H9 (cell line): Measurements from ENCODE around the gene CD7. TPM values are rescaled to one million over a fixed set of nuclear protein-coding genes. Genes with fewer than 3 reads are reported as not detected.

Experiments used
- DNase-seq: peaks from one replicate; pipeline ENCODE4 v3.0.0-alpha.2; 2017
- H2AFZ ChIP-seq: one replicate; pipeline ENCODE4 v1.6.1; 2013; ENCODE audit warnings: mild to moderate bottlenecking, low read length, control low read depth, moderate library complexity
- H2AK5ac ChIP-seq: 2 replicates; pipeline ENCODE4 v1.6.1; 2013; ENCODE audit warnings: low read length, control low read depth, mixed read lengths; ENCODE audit not compliant: insufficient read length
- H2BK120ac ChIP-seq: one replicate; pipeline ENCODE4 v1.6.1; 2013; ENCODE audit warnings: low read depth, mild to moderate bottlenecking, low read length, control low read depth, inconsistent platforms; ENCODE audit not compliant: poor library complexity, severe bottlenecking
- H2BK12ac ChIP-seq: 2 replicates; pipeline ENCODE4 v1.6.1; 2013; ENCODE audit warnings: low read length, control low read depth, mixed read lengths, low read depth; ENCODE audit not compliant: insufficient read length
- H2BK15ac ChIP-seq: 2 replicates; pipeline ENCODE4 v1.6.1; 2013; ENCODE audit warnings: low read depth, low read length, control low read depth
- H2BK20ac ChIP-seq: one replicate; pipeline ENCODE4 v1.6.1; 2013; ENCODE audit warnings: low read depth, mild to moderate bottlenecking, low read length, control low read depth, inconsistent platforms; ENCODE audit not compliant: poor library complexity, severe bottlenecking
- H2BK5ac ChIP-seq: 2 replicates; pipeline ENCODE4 v1.6.1; 2013; ENCODE audit warnings: low read length, control low read depth, mixed read lengths; ENCODE audit not compliant: insufficient read length
- H3K14ac ChIP-seq: 2 replicates; pipeline ENCODE4 v1.6.1; 2013; ENCODE audit warnings: low read length, control low read depth; ENCODE audit not compliant: insufficient read depth
- H3K18ac ChIP-seq: 2 replicates; pipeline ENCODE4 v1.6.1; 2013; ENCODE audit warnings: low read depth, mild to moderate bottlenecking, mixed read lengths, low read length, control low read depth; ENCODE audit not compliant: insufficient read length
- H3K23ac ChIP-seq: 2 replicates; pipeline ENCODE4 v1.6.1; 2013; ENCODE audit warnings: low read length, control low read depth, mixed read lengths, low read depth; ENCODE audit not compliant: insufficient read length
- H3K23me2 ChIP-seq: 2 replicates; pipeline ENCODE4 v1.6.1; 2013; ENCODE audit warnings: low read depth, mild to moderate bottlenecking, mixed read lengths, low read length, control low read depth; ENCODE audit not compliant: insufficient read length, poor library complexity, severe bottlenecking
- H3K27ac ChIP-seq: 2 replicates; pipeline ENCODE4 v1.5.1; 2013; ENCODE audit warnings: low read length, control low read depth, mixed read lengths, low read depth; ENCODE audit not compliant: insufficient read length
- H3K27me3 ChIP-seq: 2 replicates; pipeline ENCODE4 v1.6.1; 2013; ENCODE audit warnings: low read length, control low read depth, inconsistent platforms; ENCODE audit not compliant: insufficient read depth
- H3K4ac ChIP-seq: 2 replicates; pipeline ENCODE4 v1.6.1; 2013; ENCODE audit warnings: low read depth, mild to moderate bottlenecking, control low read depth, inconsistent platforms, low read length, moderate library complexity
- H3K4me1 ChIP-seq: 2 replicates; pipeline ENCODE4 v1.6.1; 2013; ENCODE audit warnings: low read length, control low read depth, inconsistent platforms; ENCODE audit not compliant: insufficient read depth
- H3K4me2 ChIP-seq: 2 replicates; pipeline ENCODE4 v1.6.1; 2013; ENCODE audit warnings: low read length, control low read depth, mixed read lengths; ENCODE audit not compliant: insufficient read length, insufficient read depth
- H3K56ac ChIP-seq: 2 replicates; pipeline ENCODE4 v1.6.1; 2013; ENCODE audit warnings: low read depth, mild to moderate bottlenecking, mixed read lengths, low read length, control low read depth; ENCODE audit not compliant: insufficient read length
- H3K79me1 ChIP-seq: 2 replicates; pipeline ENCODE4 v1.6.1; 2013; ENCODE audit warnings: low read depth, mild to moderate bottlenecking, moderate library complexity, low read length, control low read depth, inconsistent platforms; ENCODE audit not compliant: insufficient read depth, poor library complexity, severe bottlenecking
- H3K79me2 ChIP-seq: 2 replicates; pipeline ENCODE4 v1.6.1; 2013; ENCODE audit warnings: low read length, control low read depth, inconsistent platforms; ENCODE audit not compliant: insufficient read depth
- H3K9ac ChIP-seq: 2 replicates; pipeline ENCODE4 v1.6.1; 2013; ENCODE audit warnings: low read length, control low read depth, mixed read lengths; ENCODE audit not compliant: insufficient read length; ENCODE audit errors: extremely low read depth
- H3K9me3 ChIP-seq: one replicate; pipeline ENCODE4 v1.6.1; 2013; ENCODE audit warnings: low read depth, low read length, inconsistent platforms; ENCODE audit not compliant: control insufficient read depth
- H3T11ph ChIP-seq: one replicate; pipeline ENCODE4 v1.6.1; 2013; ENCODE audit warnings: mild to moderate bottlenecking, low read length, control low read depth, inconsistent platforms
- H4K20me1 ChIP-seq: one replicate; pipeline ENCODE4 v1.6.1; 2013; ENCODE audit not compliant: control insufficient read depth, insufficient read length, insufficient read depth
- H4K5ac ChIP-seq: 2 replicates; pipeline ENCODE4 v1.6.1; 2013; ENCODE audit warnings: low read depth, mild to moderate bottlenecking, mixed read lengths, low read length, control low read depth; ENCODE audit not compliant: insufficient read length
- H4K8ac ChIP-seq: replicated peaks from 2 replicates; pipeline ENCODE4 v1.6.1; 2013; ENCODE audit warnings: low read length, control low read depth, mixed read lengths, low read depth; ENCODE audit not compliant: insufficient read length
- H4K91ac ChIP-seq: 2 replicates; pipeline ENCODE4 v1.6.1; 2013; ENCODE audit warnings: low read depth, mild to moderate bottlenecking, moderate library complexity, mixed read lengths, low read length, control low read depth; ENCODE audit not compliant: insufficient read length
- H3K27ac Mint-ChIP-seq, 3 experiments: 2 replicates in 2 of 3; 3 replicates in 1 of 3; pipeline ENCODE4 v1.8.0; 2020 to 2021; ENCODE audit warnings: mixed read lengths in 3 of 3, mild to moderate bottlenecking in 1 of 3, moderate library complexity in 1 of 3
- H3K27me3 Mint-ChIP-seq: 2 replicates; pipeline ENCODE4 v1.8.0; 2021; ENCODE audit warnings: low read depth, mild to moderate bottlenecking, moderate library complexity, mixed read lengths
- H3K36me3 Mint-ChIP-seq, 3 experiments: 2 replicates in 2 of 3; 3 replicates in 1 of 3; pipeline ENCODE4 v1.8.0; 2020 to 2021; ENCODE audit warnings: low read depth in 3 of 3, mixed read lengths in 3 of 3; ENCODE audit not compliant: insufficient read depth in 1 of 3
- H3K4me1 Mint-ChIP-seq, 2 experiments: 2 replicates each; pipeline ENCODE4 v1.8.0; 2020; ENCODE audit warnings: mixed read lengths in 2 of 2
- H3K4me3 Mint-ChIP-seq, 2 experiments: 2 replicates in 1 of 2; 3 replicates in 1 of 2; pipeline ENCODE4 v1.8.0; 2020 to 2021; ENCODE audit warnings: mild to moderate bottlenecking in 2 of 2, mixed read lengths in 2 of 2, moderate library complexity in 1 of 2
- H3K9me3 Mint-ChIP-seq, 2 experiments: 2 replicates in 1 of 2; 3 replicates in 1 of 2; pipeline ENCODE4 v1.8.0; 2020; ENCODE audit warnings: mild to moderate bottlenecking in 2 of 2, mixed read lengths in 2 of 2, moderate library complexity in 1 of 2
- WGBS: extraction: QIAGEN DNeasy Blood & Tissue Kit; methylation state at CpG from one replicate; pipeline ENCODE4 v1.1.7; 2013; ENCODE audit warnings: missing lambda C conversion rate, low lambda C conversion rate, mixed read lengths; ENCODE audit not compliant: insufficient read length; ENCODE audit errors: extremely low coverage; 5-methylcytosine and 5-hydroxymethylcytosine counted together
- total RNA-seq: library from RNA; stranded (reverse); gene quantifications from 2 replicates; pipeline ENCODE4 v1.2.1, GENCODE V29; 2021
- TF ChIP-seq, protein P1 (sequence below): fragments of 200-600 bp; sonication (generic); conservative IDR thresholded peaks from 3 replicates; pipeline ENCODE4 v1.8.0; 2021; ENCODE audit warnings: antibody characterized with exemption, mild to moderate bottlenecking

Gene CD7
- total RNA-seq, 1 experiment from 2014 or later = 0.35 TPM

DNA sequence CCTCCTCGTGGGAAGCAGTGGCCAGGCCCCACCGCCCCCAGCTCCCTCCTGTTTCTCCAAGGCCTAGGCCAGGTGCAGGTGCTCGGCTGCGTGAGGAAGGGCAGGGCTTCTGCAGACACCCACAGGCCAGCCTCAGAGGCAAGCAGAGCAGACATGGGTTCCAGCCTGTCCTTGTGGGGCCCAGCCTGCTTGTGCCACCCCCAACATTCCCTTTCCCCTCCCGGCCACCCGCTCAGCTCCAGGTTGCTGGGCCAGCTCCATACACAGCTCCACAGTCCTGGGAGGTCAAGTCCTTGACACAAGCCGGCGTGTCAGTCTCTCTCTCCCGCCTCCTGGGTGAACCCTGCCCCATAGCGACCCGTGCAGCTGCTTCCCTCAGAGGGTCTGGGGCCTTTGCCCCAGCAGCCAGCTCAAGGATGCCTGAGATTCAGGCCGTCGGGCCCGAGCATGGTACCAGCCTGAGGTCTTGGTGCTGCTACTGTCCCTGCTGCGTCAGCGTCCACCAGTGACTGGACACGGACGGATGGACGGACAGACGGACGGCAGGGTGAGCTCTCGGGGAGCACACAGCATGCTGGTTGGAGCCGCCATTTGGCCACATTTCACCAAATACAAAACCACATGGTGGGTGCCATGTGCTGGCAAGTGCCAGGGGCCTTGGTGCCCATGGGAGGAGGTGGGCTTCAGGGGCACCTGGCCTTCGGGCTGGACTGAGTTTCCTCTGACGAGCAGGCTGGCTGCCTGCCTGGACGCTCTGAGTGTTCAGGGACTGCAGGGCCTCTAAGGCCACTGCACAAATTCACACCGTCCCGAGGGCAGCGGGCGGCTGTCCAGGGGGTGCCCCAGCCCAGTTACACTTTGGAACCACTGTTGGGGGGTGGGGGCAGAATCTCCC is 8.1 kb upstream of the CD7 start:
- Histone ChIP-seq H3K4me2 (no peak overlapping the region), H3K79me1 (no peaks in the 10 kb centered on the region), H2AFZ (no peak overlapping the region), H2AK5ac (no peak overlapping the region), H3K23me2 (no peaks in the 10 kb centered on the region), H4K20me1 (no peaks in the 10 kb centered on the region), H3K14ac (no peak overlapping the region), H3T11ph (no peak overlapping the region), H2BK15ac (no peak overlapping the region), H3K9ac (no peak overlapping the region), H3K4me1 (peaks cover 5% of the 10 kb centered on the region; the same call in 1 of the 2 replicates), H2BK20ac (no peak overlapping the region), H3K18ac (no peak overlapping the region), H3K27me3 (no peaks in the 10 kb centered on the region), H4K5ac (no peak overlapping the region), H3K27ac (no peak overlapping the region), H2BK120ac (no peak overlapping the region), H2BK12ac (no peak overlapping the region), H3K4ac (no peak overlapping the region), H4K8ac (no peak overlapping the region), H3K79me2 (no peaks in the 10 kb centered on the region), H2BK5ac (no peak overlapping the region), H3K56ac (no peak overlapping the region), H3K9me3 (no peaks in the 10 kb centered on the region), H4K91ac (no peak overlapping the region), H3K23ac (no peak overlapping the region)
- no peaks in the 10 kb centered on the region for H3K9me3 Mint-ChIP-seq
- peaks cover 38% of the 10 kb centered on the region for H3K27me3 Mint-ChIP-seq
- no peak overlapping the region for H3K4me3 Mint-ChIP-seq
- DNase-seq = no peak
- peaks cover 18 to 33% of the 10 kb centered on the region in 2 experiments for H3K4me1 Mint-ChIP-seq
- H3K36me3 Mint-ChIP-seq = no peaks in the 10 kb centered on the region; a peak in 1 of 7 replicates
- no peak overlapping the region for H3K27ac Mint-ChIP-seq
- TF ChIP-seq, protein P1, sequence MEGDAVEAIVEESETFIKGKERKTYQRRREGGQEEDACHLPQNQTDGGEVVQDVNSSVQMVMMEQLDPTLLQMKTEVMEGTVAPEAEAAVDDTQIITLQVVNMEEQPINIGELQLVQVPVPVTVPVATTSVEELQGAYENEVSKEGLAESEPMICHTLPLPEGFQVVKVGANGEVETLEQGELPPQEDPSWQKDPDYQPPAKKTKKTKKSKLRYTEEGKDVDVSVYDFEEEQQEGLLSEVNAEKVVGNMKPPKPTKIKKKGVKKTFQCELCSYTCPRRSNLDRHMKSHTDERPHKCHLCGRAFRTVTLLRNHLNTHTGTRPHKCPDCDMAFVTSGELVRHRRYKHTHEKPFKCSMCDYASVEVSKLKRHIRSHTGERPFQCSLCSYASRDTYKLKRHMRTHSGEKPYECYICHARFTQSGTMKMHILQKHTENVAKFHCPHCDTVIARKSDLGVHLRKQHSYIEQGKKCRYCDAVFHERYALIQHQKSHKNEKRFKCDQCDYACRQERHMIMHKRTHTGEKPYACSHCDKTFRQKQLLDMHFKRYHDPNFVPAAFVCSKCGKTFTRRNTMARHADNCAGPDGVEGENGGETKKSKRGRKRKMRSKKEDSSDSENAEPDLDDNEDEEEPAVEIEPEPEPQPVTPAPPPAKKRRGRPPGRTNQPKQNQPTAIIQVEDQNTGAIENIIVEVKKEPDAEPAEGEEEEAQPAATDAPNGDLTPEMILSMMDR = no peak
- no CpG with 5 or more reads among the region's 30 CpGs for WGBS
